ENCODE results near the gene CPM.

- TF ChIP-seq CTCF (IDR thresholded peaks at IDR 0.05): no peak
- no peak for TF ChIP-seq EP300 (IDR thresholded peaks at IDR 0.05)
- TF ChIP-seq POLR2A (IDR thresholded peaks at IDR 0.05): no peak
- TF ChIP-seq POLR2AphosphoS5 (IDR thresholded peaks at IDR 0.05): no peak
These were observed 86.2 kb downstream of the CPM start for GRCh38 chr12:68846811-68847210.
